ENCODE data around the gene GPR39.
"Not testable (repeated sequence)": the region's sequence is repeated elsewhere in the genome, so short reads cannot be mapped to it uniquely, and the experiment has no call there.

The GPR39 gene

DNA sequence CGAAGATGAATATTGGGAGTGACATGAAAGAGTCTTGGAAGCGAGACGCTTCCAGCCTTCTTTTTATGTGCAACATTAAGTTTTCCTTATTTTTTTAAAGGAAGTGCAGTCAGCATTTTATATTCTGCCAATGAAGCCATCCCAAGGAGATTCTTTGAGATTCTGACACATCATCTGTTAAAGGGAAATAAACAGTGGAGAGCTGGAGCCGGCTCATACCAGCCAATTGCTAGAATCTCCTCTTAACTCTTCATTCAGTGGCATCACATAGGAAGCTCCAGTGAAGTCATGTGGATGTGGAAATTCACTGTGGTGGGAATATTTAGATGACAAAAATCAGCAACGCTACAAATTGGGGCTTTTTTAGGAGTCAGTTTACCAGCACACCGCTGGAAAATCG lies 23.7 kb upstream of the GPR39 start:
- TF ChIP-seq, protein P1, sequence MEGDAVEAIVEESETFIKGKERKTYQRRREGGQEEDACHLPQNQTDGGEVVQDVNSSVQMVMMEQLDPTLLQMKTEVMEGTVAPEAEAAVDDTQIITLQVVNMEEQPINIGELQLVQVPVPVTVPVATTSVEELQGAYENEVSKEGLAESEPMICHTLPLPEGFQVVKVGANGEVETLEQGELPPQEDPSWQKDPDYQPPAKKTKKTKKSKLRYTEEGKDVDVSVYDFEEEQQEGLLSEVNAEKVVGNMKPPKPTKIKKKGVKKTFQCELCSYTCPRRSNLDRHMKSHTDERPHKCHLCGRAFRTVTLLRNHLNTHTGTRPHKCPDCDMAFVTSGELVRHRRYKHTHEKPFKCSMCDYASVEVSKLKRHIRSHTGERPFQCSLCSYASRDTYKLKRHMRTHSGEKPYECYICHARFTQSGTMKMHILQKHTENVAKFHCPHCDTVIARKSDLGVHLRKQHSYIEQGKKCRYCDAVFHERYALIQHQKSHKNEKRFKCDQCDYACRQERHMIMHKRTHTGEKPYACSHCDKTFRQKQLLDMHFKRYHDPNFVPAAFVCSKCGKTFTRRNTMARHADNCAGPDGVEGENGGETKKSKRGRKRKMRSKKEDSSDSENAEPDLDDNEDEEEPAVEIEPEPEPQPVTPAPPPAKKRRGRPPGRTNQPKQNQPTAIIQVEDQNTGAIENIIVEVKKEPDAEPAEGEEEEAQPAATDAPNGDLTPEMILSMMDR (IDR thresholded peaks at IDR 0.05; ENCODE audit: extremely low read depth, missing control alignments), result no peak
- no peak for DNase-seq (ENCODE audit: low spot score)

DNA sequence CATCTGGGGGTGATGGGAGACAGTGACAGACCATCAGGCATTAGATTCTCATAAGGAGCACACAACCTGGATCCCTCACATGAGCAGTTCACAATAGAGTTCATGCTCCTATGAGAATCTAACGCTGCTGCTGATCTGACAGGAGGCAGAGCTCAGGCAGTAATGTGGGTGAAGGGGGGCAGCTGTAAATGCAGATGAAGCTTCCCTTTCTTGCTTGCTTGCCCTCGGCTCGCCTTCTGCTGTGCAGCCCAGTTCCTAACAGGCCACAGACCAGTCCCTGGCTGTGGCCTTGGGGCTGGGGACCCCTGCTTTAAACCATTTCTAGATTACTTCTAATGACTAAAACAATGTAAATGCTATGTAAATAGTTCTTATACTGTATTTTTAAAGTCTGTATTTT lies 19.6 kb upstream of the GPR39 start:
- DNase-seq (ENCODE audit: low spot score), result not testable (repeated sequence)

DNA sequence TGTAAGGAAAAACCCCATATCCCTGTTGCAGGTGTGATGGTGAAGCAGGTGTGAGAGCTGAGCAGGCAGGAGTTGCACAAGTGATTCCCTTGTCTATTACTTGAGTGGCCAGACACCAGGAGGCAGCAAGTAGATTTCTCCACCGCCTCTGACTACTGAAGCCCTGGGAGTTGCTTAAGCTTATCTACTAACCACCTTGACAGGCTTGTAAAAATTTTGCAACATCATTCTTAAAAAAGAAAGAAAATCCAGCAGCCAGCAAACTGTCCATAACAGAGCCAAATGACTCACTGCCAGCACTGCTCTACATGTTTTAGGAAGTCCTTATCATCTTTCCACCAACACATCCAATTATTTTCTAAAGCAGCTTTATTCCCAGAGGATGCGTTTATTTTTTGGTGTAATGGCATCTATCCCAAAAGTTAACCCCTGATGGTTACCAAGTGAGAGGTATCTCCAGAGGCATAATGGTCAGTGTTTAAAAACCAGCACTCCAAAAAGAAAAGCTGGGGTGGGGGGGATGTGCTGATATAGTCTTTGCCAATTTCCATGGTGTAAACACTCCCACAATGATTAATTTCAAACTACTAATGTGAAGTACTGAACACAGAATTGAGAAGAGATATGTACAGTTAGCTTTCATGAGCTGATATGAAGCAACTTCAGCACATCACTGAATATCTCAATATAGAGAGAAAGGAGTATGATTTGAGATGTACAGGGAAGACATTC lies 16.3 kb upstream of the GPR39 start:
- no peak for DNase-seq (ENCODE audit: low spot score)
- TF ChIP-seq, protein P1 (IDR thresholded peaks at IDR 0.05; ENCODE audit: extremely low read depth, missing control alignments), result no peak

DNA sequence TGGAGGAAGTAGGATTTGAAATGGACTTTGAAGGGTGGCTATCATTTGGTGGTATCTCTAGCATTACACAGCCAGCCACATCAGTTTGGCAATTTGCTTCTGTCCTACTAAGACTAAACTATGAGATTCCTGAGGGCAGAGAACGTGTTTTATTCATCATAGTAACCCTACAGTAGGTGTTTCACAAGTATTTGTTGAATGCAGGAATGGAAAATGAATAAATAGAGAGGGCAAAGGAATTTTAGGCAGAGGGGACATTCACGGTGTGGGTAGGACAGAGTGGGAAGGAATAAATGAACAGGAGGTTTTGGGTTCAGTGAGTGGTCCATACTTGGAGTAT lies 15.7 kb upstream of the GPR39 start:
- TF ChIP-seq, protein P1 (IDR thresholded peaks at IDR 0.05; ENCODE audit: extremely low read depth, missing control alignments), result no peak
- no peak for DNase-seq (ENCODE audit: low spot score)

DNA sequence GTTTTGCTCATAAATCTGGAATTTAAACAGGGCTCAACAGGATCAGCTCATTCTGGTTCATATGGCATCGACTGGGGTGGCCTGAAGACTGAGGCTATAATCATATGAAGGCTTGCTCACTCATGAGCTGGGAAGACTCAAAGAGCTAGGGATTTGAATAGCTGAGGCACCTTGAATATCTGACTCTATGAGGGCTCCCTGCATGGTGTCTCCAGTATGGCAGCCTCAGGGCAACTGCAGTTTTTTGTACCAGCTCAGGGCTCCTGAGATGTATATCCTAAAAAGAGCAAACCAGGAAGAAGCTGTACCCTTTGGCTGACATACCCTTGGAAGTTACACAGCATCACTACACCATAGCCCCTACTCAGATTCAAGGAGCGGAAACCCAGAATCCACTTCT lies 15.3 kb upstream of the GPR39 start:
- DNase-seq (ENCODE audit: low spot score), result no peak
- TF ChIP-seq, protein P1 (IDR thresholded peaks at IDR 0.05; ENCODE audit: extremely low read depth, missing control alignments), result no peak

DNA sequence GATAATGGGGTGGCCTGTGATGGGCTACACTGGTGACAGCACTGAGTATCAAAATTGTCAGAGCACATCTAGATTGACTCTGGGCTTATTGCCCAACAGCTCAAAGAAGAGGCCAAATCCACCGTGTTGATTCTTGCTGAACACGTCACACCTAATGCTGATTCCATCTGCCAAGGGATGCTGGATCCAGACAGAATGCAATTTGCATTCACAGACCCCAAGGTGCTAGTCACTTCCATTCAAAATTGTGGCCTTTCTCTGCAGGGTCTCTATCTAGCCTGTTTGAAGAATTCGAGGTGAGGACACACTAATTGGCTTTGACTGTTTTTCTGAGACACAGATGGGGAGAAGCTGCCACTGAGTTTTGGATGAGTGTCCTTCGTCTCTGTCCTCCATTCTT lies 13.5 kb upstream of the GPR39 start:
- TF ChIP-seq, protein P1 (IDR thresholded peaks at IDR 0.05; ENCODE audit: extremely low read depth, missing control alignments), result no peak
- no peak for DNase-seq (ENCODE audit: low spot score)

DNA sequence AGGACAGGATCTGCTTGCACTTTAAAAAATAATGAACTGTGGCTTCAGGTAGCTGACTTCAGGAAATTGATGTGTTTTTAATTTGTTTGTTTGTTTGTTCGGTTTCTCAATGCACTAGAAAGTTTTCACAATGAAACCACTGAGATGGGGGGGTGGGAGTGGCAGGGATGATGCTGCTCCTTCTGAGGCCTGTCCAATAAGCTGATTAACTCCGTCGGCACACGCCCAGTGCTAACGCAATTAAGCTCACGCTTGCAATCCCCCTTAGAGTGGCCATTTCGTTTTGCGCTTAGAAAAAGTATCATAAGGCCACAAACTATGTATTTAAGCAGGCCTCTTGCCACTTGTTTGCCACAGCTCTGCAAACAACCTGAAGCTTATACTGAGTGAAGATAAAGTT lies 12.5 kb upstream of the GPR39 start:
- TF ChIP-seq, protein P1 (IDR thresholded peaks at IDR 0.05; ENCODE audit: extremely low read depth, missing control alignments), result no peak
- DNase-seq (ENCODE audit: low spot score), result no peak

DNA sequence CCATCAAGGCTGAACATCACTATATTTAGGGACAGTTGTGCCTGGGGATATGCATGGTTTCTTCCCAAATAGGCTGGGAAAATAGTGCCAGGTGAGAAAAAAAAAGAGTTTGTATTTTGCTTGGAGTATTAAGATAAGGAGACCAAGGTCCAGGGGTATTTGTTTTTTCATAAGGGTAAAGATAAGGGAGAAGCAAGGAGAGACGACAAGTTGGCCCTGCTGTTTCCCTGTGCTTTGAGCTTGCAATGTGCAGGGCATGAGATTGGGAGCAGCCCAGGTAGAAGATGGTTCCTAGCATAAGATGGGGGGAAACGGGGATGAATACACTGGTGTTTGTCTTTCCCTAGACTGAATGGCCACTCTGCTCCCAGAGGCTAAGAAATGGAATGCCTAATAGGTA lies 8.8 kb upstream of the GPR39 start:
- TF ChIP-seq, protein P1 (IDR thresholded peaks at IDR 0.05; ENCODE audit: extremely low read depth, missing control alignments), result no peak
- no peak for DNase-seq (ENCODE audit: low spot score)
